Measurements from ENCODE around the gene ADAM15.
A peak's percentile ranks its signal among the peaks of the same experiment; 100 is the strongest.

ADAM15 gene

GRCh38 chr1:155091071-155092051 is 40.2 kb downstream of the ADAM15 start:
- peak; percentile 38 for DNase-seq (ENCODE audit: low read depth)
- H3K4me3 ChIP-seq (ENCODE audit: low read length), result no peak overlapping the region; the same call in 1 of the 2 replicates
- peak; percentile 89 for TF ChIP-seq CTCF (conservative IDR thresholded peaks at IDR 0.05; ENCODE audit: low read length)

GRCh38 chr1:155092131-155092530 is 41.0 kb downstream of the ADAM15 start:
- H3K4me3 ChIP-seq (ENCODE audit: low read length), result no peak overlapping the region
- no peak for TF ChIP-seq CTCF (conservative IDR thresholded peaks at IDR 0.05; ENCODE audit: low read length)

GRCh38 chr1:155092641-155093040 is 41.5 kb downstream of the ADAM15 start:
- no peak overlapping the region for H3K4me3 ChIP-seq (ENCODE audit: low read length)
- no peak for TF ChIP-seq CTCF (conservative IDR thresholded peaks at IDR 0.05; ENCODE audit: low read length)
- no peak for DNase-seq (ENCODE audit: low read depth)

More at GRCh38 chr1:155092131-155092530, 41.0 kb downstream of the ADAM15 start:
- DNase-seq (ENCODE audit: low read depth), result no peak

- peak; percentile 41 for DNase-seq (ENCODE audit: low read depth)
- H3K4me3 ChIP-seq (ENCODE audit: low read length), result no peak overlapping the region
- peak; percentile 55 for TF ChIP-seq CTCF (conservative IDR thresholded peaks at IDR 0.05; ENCODE audit: low read length)
Measured at GRCh38 chr1:155093911-155094621, 43.0 kb downstream of the ADAM15 start.

- no peak overlapping the region for H3K4me3 ChIP-seq (ENCODE audit: low read length)
- no peak for DNase-seq (ENCODE audit: low read depth)
- TF ChIP-seq CTCF (conservative IDR thresholded peaks at IDR 0.05; ENCODE audit: low read length), result no peak
Measured at GRCh38 chr1:155094622-155094948, 43.5 kb downstream of the ADAM15 start.

GRCh38 chr1:155099331-155099730 is 48.2 kb downstream of the ADAM15 start:
- no peak overlapping the region for H3K4me3 ChIP-seq (ENCODE audit: low read length)
- no peak for TF ChIP-seq CTCF (conservative IDR thresholded peaks at IDR 0.05; ENCODE audit: low read length)
- DNase-seq (ENCODE audit: low read depth), result no peak
